GM12873 (cell line): ENCODE data around the gene TSFM.

Experiments
- CTCF ChIP-seq: IDR thresholded peaks from 2 replicates; pipeline ENCODE4 v1.5.1; 2012; ENCODE audit warnings: low read depth, mild to moderate bottlenecking, moderate library complexity, low read length, control low read depth; ENCODE audit not compliant: insufficient read depth; ENCODE audit errors: missing control alignments

Gene TSFM

DNA sequence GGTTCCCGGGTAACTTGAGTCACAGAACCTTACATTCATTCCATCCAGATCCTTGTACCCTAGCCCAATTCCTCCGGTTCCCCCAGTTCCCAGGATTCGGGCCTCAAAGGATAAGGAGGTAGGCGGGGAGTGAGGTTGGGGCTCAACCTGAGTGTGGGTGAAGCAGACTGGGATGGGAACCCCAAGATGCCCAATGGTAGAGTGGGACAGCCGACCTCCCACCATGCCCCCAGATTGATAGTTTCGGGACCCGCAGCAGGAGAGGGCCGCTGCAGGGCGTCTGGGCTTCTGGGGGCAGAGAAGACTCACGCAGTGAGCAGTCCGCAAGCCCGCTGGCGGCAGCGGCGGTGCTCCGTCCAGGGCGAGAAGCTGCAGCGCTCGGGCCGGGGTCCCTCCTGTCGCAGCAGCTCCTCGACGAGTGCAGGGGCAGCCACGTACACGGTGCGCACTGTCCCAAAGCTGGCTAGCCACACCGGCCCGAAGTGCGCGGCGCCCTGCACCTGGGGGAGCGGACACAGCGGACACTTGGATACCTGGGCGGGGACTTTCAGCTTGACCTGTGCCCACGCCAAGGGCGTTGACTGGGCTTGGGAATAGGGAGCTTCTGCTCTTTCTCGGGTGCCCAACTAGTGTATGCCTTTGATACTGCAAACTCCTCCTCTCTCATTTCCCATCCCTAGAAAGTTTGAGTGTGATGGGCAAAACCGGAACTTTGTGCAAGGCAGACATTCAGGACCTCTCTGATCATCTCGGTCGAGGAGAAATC, 16.7 kb upstream of the TSFM start:
- TF ChIP-seq CTCF: no peak

DNA sequence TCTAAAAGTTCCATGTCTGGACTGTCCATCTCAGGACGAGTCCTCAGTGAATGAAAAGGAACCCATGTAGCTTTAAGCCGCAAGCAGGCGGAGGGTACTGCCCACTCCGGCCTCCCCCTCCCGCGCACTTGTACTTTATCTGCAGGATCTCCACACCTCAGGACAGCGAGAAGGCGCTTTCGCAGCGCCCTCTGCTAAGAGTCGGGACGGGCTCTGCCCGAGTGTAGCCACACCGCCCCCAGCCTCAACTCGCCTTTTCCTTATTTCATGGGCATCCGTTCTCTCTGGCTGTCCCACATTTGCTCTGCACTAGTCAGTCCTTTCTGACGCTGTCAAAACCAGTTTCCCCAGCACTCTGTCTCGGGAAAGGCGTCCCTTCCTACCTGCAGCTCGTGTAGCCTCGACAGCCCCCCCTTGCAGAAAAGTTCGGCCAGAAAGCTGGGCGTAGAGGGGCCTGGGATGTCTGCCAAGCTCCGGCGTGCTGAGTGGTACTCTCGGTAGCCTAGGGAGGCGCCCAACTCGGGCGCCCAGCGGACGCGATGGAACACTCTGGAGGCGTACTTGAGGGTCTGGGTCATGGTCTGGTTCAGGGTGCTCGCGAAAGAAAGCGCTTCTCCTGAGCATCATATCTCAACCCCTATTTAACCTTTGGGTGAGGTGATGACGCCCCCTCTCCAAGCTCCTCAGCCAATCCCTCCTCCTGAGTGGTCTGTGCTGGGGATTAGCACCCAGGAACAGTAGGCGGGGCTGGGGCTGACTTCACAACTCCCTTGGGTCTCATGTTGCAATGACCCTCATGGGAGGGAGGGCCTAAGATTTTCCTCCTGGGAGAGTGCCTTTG, 15.9 kb upstream of the TSFM start, which contains the start of gene CYP27B1:
TSS of gene CYP27B1 (minus strand) at position 615 of the 841 bp plus-strand sequence. CDS start at position 578, 37 bp downstream.
- no peak for TF ChIP-seq CTCF

DNA sequence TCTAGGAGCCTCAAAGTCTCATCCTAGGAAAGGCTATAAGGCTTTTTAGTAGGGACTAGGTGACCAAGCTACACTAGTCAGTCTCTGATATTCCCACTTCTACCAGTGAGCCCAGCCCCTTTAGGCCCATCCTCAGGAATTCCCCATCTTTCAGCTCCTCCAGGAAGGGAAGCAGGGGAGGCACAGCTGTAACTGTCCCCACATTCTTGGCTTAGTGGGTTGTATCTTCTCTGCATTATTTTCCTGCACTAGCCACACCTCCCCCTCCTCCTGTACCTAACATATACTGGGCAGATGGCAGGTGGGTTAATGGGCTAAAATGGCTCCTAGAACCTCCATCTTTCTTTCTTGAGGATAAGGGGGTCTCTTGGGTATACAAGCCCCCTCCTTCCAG, 15.3 kb upstream of the TSFM start:
- no peak for TF ChIP-seq CTCF

- no peak for TF ChIP-seq CTCF
Observed at GRCh38 chr12:57767876-57768275, 14.7 kb upstream of the TSFM start.

DNA sequence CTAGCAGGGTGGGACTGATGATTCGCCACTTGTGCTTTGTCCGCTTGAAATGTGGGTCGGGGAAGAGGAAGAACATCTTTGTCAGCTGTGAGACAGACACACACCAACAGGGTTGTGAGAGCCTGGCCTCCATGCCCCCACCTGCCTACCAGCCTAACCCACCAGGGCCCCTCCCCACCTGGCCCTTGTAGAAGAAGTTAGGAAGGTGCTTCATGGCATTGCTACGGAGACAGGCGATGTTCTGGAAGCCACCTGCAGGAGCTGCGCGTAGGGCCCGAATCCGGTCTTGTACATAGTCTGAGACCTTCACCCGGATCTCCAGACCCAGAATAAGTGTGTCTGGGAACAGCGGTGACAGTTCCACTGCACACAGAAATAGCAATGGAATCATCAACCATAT, 13.0 kb upstream of the TSFM start:
- no peak for TF ChIP-seq CTCF

- no peak for TF ChIP-seq CTCF
Observed at GRCh38 chr12:57770734-57771133, 11.9 kb upstream of the TSFM start.

GRCh38 chr12:57771236-57771872, 11.2 kb upstream of the TSFM start:
- no peak for TF ChIP-seq CTCF
